Activated T-cell treated with anti-CD3 and anti-CD28 coated beads, Interleukin-2, amount 50 U/mL, for 24 hours (primary cell): ENCODE data around the gene SNCA.

ENCODE experiments used
- DNase-seq: peaks from one replicate; pipeline ENCODE4 v3.0.0-alpha.2; 2020
- H3K27ac Mint-ChIP-seq: 2 replicates; pipeline ENCODE4 v1.8.0; 2020; ENCODE audit warnings: mild to moderate bottlenecking, mixed read lengths
- H3K27me3 Mint-ChIP-seq: 2 replicates; pipeline ENCODE4 v1.8.0; 2020; ENCODE audit warnings: mixed read lengths
- H3K36me3 Mint-ChIP-seq: 2 replicates; pipeline ENCODE4 v1.8.0; 2020; ENCODE audit warnings: low read depth, mixed read lengths
- H3K4me1 Mint-ChIP-seq: 2 replicates; pipeline ENCODE4 v1.8.0; 2020; ENCODE audit warnings: low read depth, mixed read lengths
- H3K4me3 Mint-ChIP-seq: 2 replicates; pipeline ENCODE4 v1.8.0; 2020; ENCODE audit warnings: mild to moderate bottlenecking, moderate library complexity, mixed read lengths
- H3K9me3 Mint-ChIP-seq: 2 replicates; pipeline ENCODE4 v1.8.0; 2020; ENCODE audit warnings: mixed read lengths

Gene SNCA

GRCh38 chr4:89684536-89684935 lies 152.4 kb downstream of the SNCA start:
- Mint-ChIP-seq H3K27me3 (peaks cover 8% of the 10 kb centered on the region), H3K27ac (no peak overlapping the region), H3K4me1 (peaks cover 2% of the 10 kb centered on the region), H3K36me3 (no peaks in the 10 kb centered on the region), H3K4me3 (no peak overlapping the region), H3K9me3 (no peaks in the 10 kb centered on the region)
- no peak for DNase-seq

DNA sequence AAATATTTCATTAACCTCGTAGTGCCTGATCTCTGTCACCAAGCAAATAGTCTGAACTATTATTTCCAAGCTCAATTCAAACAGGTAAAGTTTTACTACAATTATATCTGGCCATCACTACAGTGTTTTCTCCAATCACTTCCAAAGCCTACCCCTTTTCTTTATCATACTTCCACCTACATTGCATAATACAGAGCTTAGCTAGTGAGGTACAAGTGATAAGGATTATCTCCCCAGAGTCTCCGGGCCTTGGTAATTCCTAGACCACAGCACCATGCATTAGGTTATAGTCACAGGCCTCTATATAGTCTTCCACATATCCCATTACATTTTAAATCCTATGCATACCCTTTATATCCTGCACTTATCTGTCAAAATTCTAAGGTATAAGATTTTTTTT lies 154.2 kb downstream of the SNCA start:
- DNase-seq = no peak
- H3K4me1 Mint-ChIP-seq = peaks cover 5% of the 10 kb centered on the region
- H3K9me3 Mint-ChIP-seq = no peaks in the 10 kb centered on the region
- no peaks in the 10 kb centered on the region for H3K36me3 Mint-ChIP-seq
- H3K27me3 Mint-ChIP-seq = peaks cover 4% of the 10 kb centered on the region
- no peak overlapping the region for H3K4me3 Mint-ChIP-seq
- no peak overlapping the region for H3K27ac Mint-ChIP-seq

DNA sequence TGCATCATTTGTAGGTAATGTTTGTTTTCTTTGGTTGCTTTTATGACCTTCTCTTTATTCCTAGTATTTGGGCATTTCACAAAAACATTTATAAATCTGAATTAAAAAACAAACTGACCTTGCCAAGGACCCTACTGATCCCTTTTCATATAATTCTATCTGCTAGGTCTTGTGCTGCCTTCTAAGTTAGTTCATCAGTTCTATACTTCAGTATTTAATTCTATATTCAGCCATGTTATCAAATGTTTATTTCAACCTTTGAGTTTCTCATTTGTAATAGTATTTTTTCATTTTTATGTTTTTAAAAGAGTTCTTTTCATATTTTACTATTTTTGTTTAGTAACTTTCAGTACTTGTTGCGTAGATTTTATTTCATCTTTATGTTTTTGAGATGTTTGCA lies 155.3 kb downstream of the SNCA start:
- Mint-ChIP-seq H3K4me3 (no peak overlapping the region), H3K9me3 (no peaks in the 10 kb centered on the region), H3K27me3 (peaks cover 4% of the 10 kb centered on the region), H3K27ac (no peak overlapping the region), H3K36me3 (no peaks in the 10 kb centered on the region), H3K4me1 (peaks cover 5% of the 10 kb centered on the region)
- no peak for DNase-seq

DNA sequence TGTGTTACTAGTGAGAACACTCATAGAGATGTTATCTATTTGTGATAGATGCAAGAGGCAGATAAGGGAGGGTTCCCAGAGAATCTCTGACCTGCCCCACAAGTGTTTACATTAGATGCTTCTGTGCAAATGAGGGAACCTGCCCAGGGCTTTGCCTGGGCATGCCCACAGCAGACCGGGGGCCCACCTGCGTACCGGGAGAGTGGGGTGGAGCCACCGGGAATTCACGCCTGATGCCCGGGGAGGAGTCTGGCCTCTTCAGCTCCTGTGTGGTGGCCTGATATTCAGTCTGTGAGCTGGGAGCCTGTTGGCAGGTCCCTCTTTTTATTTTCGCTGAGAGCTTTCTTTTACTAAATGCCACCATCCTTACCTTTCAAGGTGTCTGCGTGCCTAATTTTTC lies 155.7 kb downstream of the SNCA start:
- H3K36me3 Mint-ChIP-seq = no peaks in the 10 kb centered on the region
- H3K4me3 Mint-ChIP-seq = no peak overlapping the region
- H3K4me1 Mint-ChIP-seq = peaks cover 5% of the 10 kb centered on the region
- H3K9me3 Mint-ChIP-seq = no peaks in the 10 kb centered on the region
- H3K27ac Mint-ChIP-seq = no peak overlapping the region
- H3K27me3 Mint-ChIP-seq = peaks cover 4% of the 10 kb centered on the region
- no peak for DNase-seq

GRCh38 chr4:89674876-89675459 lies 162.0 kb downstream of the SNCA start:
- Mint-ChIP-seq H3K36me3 (no peaks in the 10 kb centered on the region), H3K4me3 (no peak overlapping the region), H3K4me1 (peaks cover 5% of the 10 kb centered on the region), H3K9me3 (no peaks in the 10 kb centered on the region), H3K27me3 (peaks cover 11% of the 10 kb centered on the region), H3K27ac (no peak overlapping the region)
- DNase-seq = no peak
